ENCODE data around the gene CCT3.

GRCh38 chr1:156281281-156281680 is 56.8 kb downstream of the CCT3 start:
- TF ChIP-seq CTCF (IDR thresholded peaks at IDR 0.05) (no peak), EZH2 (IDR thresholded peaks at IDR 0.05; ENCODE audit: borderline replicate concordance, insufficient read depth, low read depth, low read length, poor library complexity, severe bottlenecking) (no peak)

Measured in B cell (primary cell).